GM21515 (cell line): ENCODE measurements around the gene TKT.

ENCODE experiments used
- ATAC-seq: cut with Tn5 transposase; IDR thresholded peaks from one replicate; pipeline ENCODE4 v1.9.1; 2021; ENCODE audit not compliant: unreplicated experiment

TKT gene

DNA sequence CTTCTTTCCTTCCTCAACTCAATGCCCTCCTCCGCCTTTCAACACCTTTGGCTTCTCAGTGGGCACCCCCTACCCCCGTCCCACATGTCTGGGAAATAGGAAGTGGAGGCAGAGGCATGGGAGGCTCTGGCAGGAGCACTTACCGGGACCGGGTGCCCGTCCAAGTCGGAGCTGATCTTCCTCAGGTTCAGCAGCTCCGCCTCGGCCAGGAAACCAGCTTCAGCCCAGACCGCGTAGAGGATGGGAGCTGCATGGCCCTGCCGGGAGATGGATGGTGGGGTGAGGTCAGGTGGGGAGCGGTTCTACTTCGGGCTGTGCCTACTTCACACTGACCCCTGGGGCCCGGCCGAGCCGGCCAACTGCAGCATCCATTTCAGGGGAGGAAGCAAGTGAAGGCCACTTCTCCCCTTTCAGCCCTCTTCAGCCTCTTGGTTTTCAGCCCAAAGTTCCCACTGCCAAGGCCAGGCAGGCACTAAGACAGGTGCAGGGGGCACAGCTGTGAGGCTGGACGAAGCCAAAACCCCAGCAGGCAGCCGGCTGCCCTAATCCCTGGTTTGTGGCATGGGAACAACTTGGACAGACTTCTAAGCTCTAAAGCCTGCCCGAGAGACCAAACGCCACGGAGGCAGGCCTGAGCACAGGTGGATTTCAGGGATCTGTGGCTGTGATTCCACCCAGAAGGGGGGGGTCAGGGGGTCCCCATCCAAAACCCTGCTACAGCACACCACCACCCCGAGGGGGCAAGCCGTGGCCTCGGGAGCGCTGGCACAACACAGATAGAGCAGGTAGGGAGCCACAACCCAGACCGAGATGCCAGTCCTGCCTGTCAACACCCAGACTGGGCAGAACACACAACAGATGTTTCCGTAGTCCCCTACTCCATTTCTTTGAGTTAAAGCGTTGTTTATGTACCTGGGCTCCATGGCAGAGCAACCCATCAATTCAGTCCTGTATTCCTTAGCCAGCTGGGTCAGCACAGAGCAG, 14.5 kb downstream of the TKT start:
- no peak for ATAC-seq

DNA sequence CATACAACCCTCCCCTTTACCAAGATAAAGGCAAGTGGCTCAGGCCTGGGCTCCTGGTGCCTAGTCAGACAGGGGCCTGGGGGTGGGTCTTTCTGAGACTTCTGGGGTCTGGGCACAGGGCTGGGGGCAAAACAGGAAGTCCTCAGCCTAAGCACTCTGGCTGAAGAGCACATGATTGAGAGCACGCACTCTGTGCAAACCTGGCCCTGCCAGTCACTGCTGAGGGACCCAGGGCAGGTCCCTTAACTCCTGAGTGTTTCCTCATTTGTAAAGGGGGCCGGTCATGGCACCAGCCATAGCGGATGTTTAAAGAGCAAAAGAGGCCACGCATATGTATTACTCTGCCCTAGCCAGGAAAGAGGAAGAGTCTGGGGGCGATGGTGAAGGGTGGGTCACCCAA, 16.0 kb downstream of the TKT start:
- ATAC-seq: no peak

DNA sequence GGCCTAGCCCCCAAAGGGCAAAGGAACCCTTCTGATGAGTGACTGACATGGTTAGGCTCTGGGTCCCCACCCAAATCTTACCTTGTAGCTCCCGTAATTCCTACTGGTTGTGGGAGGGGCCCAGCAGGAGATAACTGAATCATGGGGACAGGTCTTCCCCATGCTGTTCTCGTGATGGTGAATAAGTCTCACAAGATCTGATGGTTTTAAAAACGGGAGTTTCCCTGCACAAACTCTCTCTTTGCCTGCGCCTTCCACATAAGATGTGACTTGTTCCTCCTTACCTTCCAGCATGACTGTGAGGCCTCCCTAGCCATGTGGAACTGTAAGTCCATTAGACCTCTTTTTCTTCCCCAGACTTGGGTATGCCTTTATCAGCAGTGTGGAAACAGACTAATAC, 16.9 kb downstream of the TKT start:
- ATAC-seq: no peak

DNA sequence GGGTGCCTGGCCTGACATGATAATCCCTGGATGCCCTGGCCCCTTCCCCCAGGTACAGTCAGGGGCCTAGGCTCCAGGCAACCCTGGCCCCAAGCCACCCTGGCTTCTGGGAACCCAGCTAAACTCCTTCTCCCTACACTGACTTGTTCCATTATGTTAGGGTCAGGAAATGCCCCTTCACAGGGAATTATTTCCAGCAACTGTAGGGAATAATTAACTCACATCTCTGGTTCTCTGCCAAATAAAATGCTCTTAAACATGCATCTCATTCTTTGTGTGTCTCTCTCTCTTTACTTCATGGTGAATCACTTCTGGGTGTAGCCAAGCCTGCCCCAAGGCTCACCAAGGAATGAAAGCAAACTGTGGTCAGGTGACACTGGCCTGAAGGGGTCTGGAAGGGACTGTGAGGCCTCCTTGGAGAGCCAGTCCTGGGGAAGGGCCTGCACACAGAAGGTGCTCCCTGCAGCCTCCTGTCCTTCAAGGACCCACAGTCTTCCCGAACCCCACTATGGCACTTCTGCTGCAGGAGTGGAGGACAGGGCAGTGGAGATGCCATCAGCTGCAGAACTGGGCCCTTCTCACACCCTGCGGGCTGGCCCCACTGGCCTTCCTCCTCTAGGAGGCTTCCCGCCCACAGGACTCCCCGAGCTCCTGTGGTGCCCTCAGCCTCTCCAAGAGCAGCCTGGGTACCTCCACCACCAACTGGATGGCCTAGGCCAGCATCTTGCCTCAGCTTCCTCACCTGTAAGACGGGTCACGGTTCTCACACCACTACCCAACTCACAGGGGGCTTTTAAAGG, 17.6 kb downstream of the TKT start:
- no peak for ATAC-seq

DNA sequence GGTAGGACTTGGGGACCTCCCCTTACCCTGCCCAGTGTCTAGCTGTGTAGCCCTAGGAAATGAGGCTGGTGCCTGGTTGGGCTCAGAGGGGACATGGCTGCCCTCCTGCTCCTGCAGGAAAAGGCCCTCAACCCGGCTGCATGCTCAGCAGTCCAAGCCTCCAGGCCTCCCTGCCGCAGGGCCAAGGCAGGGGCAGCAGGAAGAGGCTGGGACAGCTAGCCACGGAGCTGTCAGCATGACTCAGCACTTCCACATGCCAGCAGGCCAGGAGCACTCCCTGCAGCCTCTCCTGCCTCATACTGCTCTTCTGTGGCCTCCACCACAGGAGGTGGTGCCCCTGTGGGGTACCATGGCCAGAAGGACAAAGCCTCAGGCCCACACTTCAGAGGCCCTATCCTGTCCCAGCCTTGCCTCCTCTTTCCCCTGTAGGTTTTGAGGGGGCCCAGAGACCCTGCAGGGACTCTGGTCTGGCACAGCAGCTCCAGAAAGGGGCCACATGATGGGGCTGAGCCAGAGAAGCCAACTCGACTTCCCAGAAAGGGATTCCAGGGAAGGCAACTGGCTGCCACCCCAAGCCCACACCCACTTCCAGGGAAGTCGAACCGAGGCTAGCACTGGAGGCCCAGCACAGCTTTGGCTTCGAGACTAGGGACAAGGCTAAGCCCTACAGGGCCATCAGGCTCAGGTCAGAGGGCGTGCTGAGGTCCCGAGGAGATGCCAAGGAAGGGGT, 19.5 kb downstream of the TKT start:
- ATAC-seq: no peak

DNA sequence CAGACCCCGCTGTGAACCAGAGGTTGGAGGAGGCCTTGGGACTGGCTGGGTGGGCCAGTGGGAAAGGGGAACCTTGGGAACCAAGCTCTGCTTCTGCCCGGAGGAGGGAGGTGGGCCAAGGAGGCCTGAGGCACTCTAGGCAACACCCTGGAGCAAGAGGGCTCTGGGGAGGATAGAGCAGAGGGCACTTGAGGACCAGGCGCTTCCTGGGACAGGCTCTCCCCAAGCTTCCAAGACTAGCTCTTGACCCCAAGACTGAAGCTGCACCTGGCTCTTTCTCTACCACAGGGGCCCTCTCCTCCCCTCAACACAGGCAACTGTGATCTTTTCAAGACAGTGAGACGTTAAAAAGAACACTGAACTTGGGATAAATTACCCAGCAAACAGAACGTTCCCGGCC, 20.3 kb downstream of the TKT start:
- ATAC-seq: no peak

DNA sequence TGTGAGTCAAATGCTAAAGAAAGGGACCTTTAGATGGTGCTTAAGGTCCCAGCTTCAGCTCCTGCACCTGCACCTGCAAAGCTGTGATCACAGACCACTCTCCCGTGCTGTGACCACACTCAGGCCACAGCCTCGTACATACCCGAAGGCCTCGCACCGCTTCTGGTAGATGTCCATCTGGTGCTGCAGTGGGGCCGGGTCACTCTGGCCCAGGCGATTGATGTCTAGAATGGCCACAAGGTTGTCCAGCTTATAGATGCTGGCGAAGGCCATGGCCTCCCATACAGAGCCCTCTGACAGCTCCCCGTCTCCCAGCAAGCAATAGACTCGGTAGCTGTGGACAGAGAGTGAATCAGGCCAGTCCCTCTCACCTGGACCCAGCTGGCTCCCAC, 21.0 kb downstream of the TKT start:
- ATAC-seq: no peak

DNA sequence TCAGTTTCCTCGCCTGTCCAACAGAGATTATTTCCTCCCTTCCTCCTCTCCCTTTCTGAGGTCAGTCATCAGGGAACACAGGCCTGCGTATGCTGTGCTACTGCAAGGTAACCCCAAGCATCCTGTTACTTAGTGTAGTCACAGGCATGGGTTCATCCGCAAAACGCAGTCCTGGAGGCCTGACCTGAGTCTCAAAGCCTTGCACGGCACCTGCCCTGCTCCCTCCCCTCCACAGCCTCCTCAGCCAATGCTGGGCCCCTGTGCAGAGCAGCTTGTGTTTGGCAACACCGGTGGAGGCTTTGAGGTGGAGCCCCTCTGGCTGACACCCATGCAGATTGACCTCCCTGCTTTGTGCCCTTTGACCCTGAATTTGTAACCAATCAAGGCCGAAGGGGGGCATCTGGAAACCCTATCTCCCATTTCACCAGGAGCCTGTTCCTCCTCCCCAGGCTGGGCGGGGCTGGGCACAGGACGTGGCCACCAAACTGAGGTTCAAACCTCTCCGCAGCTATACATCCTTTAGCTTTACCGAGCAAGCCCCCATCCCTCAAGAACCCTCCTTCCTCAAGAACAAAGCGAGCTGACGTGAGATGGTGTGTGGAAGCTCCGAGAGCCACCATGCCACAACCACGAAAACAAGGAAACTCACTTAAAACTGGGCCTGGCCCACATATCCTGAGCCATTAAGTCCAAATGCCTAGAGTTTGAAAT, 21.5 kb downstream of the TKT start:
- ATAC-seq: no peak

DNA sequence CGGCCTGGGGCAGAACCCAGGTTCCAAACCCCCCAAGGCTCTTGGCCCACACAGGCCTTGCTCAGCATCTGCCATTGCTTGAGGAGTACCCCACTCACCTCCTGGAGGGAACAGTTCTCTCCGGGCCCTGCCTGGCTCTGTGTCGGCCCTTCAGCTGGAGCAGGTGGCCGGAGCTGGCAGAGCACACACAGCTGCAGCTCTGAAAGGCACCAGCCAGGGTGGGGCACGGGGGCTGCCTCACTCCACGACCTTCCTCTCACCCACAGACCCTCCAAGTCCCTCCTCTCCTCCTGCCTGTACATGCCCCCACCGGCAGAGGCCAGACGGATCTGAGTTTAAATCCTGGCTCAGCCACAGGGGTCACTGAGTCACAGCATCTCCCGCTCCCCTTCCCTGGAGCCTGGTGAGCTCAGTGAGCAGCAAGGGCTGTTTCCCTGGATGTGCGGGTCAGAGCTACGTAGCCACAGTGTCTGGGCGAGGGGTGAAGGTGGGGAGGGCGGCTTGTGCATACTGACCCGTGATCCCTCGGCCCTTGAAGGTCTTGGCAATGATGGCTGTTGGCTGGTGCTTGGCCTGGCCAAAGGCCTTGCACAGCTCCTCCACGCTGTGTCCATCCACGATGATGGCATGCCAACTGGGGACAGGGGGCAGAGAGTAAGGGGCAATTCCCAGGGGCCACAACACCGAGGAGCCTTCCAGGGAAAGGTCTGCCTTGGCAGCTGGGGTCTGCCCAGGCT, 23.0 kb downstream of the TKT start:
- ATAC-seq: no peak

DNA sequence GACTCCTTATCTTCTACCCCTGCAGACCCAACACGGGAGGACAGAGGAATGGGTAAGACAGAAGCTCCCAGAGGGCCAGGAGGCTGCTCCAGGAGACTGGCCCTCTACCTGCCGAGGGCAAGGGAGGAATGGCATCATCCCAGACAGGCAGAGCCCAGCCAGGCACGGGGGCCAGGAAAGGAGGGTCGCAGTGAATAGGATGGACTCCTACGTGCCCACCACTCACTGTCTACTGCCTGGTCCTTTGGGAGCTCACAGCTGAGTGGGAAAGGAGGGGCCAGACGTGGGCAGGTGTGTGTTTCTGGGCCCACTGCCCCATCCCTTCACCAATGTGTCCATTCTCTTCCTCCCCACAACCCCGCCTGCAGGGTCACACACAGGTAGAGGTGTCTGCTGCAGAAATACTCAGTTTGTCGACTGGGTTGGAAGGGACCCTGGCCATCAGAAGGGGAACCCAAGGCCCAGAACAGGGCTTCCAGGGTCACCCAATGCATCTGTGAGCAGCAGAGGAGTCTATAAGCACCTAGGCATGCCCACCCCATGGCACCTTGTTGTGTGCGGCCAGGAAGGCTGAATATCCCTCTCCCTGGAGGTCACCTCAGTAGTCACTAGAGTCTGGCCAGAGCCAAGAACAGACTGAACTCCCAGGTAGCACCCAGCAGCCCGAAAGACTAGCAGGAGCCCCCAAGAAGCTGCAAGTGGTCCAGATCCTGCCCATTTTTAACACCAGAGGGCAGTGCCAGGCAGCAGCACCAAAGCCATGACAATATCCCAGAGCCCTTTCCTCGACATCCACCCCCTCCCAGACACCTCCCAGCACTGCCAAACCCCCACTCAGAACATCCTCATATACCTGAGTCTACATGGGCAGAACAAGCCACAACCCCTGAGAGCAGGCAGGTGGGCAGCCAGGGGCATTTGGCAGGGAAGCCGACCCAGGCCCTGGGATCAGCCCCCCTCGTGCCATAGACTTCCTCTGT, 24.0 kb downstream of the TKT start:
- no peak for ATAC-seq

DNA sequence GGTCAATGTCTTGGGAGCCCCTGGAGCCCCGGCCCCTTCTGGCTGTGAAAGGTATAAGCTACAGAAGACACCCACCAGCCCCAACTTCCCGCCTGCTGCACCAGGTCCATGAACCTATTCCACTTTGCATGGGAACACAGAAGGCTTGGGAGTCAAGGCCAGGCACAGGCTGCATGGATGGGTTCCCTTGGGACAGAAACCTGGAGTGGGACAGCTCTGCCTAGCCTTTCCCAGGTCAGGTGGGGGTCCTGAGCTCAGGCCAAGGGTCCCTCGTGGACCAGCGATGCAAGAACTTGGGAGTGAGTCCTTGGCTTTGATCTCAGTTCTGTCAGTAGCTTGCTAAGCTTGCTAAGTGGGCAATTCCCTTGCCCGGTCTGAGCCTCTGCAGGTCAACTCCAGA, 25.0 kb downstream of the TKT start:
- no peak for ATAC-seq

DNA sequence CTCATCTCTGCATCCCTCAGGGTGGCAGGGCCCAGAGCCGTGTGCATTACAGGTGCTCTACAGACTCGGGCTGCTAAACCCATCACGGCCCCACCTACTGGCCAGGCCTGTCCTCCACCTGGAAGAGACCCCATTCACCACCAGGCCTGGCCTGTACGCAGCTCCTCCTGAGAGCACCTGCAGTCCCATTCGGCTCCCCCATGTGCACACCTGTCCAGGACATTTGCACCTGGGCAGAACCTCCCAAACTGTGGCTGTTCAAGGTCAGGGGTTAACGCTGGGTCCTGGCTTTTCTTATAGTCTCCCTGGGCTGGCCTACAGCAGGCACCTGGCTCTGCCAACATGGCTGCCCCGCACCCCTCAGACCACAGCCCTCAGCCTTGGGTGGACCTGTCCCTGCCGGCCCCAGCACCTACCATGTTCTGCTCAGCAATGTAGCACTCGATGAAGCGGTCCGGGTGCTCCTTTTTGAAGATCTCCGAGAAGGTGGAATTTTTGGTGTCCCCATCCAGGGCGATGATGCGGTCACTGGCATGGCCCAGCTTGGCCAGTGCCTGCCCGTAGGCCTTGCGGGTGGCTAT, 25.7 kb downstream of the TKT start:
- no peak for ATAC-seq

DNA sequence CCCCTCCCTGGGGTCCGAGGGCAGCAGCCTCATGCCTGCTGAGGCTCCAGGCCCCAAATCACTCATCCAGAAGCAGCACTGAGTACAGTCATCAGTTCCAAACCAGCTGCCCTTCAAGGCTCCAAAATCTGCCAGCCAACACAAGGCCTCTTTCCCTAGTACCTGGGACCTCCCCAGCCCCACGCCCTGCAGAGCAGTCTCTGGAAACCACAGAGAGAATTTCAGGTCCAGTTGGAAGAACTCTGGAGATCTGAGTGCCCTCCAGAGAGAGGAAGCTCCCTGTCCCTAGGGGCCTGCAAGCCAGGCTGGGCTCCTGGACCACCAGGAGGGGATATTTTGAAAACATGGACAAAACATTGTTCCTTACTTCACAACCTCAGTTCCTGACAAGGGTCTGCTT, 26.2 kb downstream of the TKT start:
- no peak for ATAC-seq

DNA sequence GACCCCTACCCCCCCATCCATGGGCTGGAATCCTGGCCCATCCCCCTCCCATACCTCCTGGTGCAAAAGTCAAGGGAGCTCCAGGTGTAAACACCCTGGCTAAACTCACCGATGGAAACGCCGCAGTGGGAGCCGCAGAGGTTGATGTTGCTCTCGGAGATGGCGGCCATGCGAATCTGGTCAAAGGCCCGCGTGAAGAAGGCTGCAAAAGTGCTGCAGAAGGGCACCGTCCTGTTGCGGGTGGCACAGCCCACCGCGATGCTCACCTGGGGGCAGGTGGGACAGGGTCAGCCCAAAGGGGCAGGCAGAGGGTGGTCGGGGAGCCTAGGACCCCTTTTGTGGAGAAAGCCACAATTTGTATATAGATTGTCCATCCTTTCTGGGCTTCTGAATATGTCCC, 26.7 kb downstream of the TKT start:
- no peak for ATAC-seq

DNA sequence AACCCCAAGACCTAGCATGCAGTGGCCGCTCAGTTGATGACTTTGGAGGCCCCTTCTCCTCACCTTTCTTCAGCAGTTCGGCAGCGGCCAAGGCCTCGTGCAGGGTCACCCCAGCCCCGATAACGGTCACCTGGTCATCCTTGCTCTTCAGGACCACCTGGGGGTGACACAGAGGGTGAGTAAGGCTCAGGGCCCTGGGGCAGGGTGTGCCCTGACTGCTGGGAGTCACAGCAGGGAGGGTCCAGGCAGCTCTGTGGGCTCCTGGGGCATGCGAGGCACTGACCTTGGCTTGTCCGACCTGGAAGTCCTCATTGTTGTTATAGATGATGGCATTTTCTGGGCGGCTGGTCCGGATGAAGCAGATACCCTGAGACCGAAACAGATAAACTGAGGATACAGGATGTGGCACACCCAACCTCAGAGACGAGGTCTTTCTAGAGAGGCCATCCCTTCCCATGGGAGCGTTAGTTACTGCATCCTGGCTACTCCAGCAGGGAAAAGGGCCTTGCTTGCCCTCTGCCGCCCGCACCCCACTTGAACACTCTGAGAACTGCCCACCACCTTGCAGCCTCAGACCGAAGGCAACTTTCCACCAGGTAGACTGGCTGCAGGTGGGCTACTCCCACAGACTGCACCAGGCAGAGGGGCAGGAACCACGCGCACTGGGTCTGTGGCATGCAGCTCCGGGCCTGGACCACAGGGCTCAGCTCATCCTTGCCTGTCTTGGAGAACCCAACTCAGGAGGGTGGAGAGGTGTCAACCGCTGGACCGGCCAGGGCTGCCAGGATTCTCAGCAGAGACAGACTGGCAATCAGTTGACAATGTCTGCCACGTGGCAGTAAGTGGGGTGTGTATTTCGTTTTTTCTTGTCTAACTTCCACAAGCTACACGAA, 27.6 kb downstream of the TKT start:
- no peak for ATAC-seq

DNA sequence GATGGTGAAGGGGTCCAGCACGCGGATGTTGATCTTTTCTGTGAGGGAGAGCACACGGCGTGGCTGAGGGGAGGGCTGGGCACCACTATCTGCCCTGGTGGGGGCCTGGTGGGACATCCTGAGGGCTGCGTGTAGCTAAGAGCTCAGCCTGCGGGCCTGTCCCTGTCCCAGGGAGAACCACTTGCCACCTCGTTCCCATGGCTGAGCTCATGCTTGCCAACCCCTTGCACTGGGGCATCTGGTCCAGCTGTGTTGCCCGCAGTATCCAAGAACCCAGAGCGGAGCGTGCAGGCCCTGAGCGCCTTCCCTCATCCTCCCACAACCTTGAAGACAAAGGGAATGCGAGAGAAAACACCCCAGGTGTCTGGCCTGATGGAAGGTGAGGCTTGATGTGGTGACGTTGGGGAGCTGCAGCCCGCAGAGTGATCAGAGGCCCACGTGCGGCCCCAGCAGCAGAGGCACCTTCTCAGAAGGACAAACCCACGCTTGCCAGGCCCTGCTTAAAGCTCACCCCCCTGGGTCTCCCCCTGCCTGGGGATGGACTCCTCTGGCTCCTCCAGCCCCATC, 28.9 kb downstream of the TKT start:
- ATAC-seq: no peak

DNA sequence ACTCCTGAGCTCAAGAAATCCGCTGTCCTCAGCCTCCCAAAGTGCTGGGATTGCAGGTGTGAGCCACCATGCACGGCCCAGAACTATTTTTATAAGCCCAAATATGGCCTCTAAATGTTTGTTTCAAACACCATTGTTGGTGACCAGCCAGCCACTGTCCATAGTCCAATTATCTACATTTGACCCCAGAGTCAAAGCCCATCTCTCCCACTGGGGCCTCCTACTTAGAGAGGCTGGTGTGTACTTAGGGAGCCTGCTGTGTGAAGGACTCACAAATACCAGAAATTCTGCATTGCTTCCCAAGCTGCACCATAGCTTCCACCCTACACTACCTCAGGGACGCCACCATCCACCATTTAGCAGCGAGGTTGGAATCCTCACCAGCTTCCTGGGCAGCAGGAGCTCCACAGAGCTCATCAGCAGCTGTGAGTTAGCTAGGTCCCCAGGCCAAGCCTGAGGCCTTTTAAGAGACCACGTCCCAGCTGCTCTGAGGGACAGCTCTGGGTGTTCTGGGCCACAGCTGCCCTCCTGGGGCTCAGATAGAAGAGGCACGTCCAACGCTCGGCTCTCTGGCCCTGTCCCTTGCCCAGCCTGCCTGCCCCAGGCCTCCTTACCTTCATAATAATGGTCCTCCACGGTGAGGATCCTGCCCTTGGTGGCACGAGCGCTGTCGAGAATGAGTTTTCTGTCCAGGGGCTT, 29.5 kb downstream of the TKT start:
- ATAC-seq: no peak
